Ascending aorta (tissue), 2 donors: ENCODE data around the gene MRAP. TPM values are rescaled to one million over a fixed set of nuclear protein-coding genes. Genes with fewer than 3 reads are reported as not detected.

Experiments used
- DNase-seq, 2 donors: peaks; one replicate each; pipeline ENCODE4 v3.0.0-alpha.2; 2019; ENCODE audit warnings: low spot score in 2 of 2
- H3K27ac ChIP-seq, 2 donors: fragments of 200-600 bp; sonication (generic); one replicate each; pipeline ENCODE4 v1.5.1; 2016 to 2017; ENCODE audit warnings: mild to moderate bottlenecking in 1 of 2
- H3K27me3 ChIP-seq: fragments of 200-600 bp; sonication (generic); one replicate; pipeline ENCODE4 v1.5.1; 2017
- H3K36me3 ChIP-seq, 2 donors: fragments of 200-600 bp; sonication (generic); one replicate each; pipeline ENCODE4 v1.5.1; 2016
- H3K4me1 ChIP-seq, 2 donors: fragments of 200-600 bp; sonication (generic); one replicate each; pipeline ENCODE4 v1.5.1; 2016 to 2017; ENCODE audit warnings: mild to moderate bottlenecking in 1 of 2
- H3K4me3 ChIP-seq, 2 donors: fragments of 200-600 bp; sonication (generic); one replicate each; pipeline ENCODE4 v1.5.1; 2016 to 2017; ENCODE audit warnings: mild to moderate bottlenecking in 1 of 2
- H3K9me3 ChIP-seq, 2 donors: fragments of 200-600 bp; sonication (generic); one replicate each; pipeline ENCODE4 v1.5.1; 2016
- intact Hi-C: fragments of 100-400 bp; cut with DNase I; formaldehyde crosslinking; loops from one replicate; pipeline ENCODE4 v1.15.1; 2023
- total RNA-seq: library from RNA; depleted of rRNA; stranded (reverse); fragments of >200 nt; gene quantifications from one replicate; pipeline ENCODE4 v1.1.0, GENCODE V29; 2016
- TF ChIP-seq, protein P1 (sequence below), 3 experiments: fragments of 200-600 bp in 2 of 3; fragments of 450-650 bp in 1 of 3; sonication (generic) in 2 of 3; IDR thresholded peaks; one replicate each; pipeline ENCODE4 v1.5.1; 2016 to 2019; ENCODE audit warnings: antibody characterized with exemption in 3 of 3, mild to moderate bottlenecking in 1 of 3, moderate library complexity in 1 of 3

The MRAP gene
- total RNA-seq, 1 donor from 2014 or later, result not detected

DNA sequence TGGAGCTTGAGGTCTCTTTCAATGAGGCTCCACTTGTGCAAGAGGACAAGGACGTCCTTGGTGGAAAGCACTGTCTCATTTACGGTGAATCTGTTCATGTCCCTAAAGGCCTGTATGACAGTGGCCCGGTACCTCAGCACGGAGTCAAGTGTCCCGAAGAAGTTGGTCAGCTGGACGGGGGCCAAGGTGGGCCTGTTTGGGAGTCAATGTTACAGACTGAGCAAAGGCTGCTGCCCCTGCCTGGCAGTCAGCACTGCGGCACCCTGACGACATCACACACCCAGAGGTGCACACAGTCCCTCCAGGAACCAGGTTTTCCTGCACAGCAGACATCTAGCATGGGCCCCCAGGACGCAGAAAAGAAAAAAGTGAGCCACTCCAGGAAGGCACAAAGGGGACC, 19.1 kb downstream of the MRAP start:
- intact Hi-C loops, result no loop called here
- DNase-seq, result no peak
- Histone ChIP-seq H3K27me3 (no peaks in the 10 kb centered on the region), H3K4me1 (no peaks in the 10 kb centered on the region), H3K36me3 (peaks cover 86 to 98% of the 10 kb centered on the region in 2 donors), H3K27ac (no peak overlapping the region), H3K4me3 (no peak overlapping the region), H3K9me3 (no peaks in the 10 kb centered on the region)
- TF ChIP-seq, protein P1, sequence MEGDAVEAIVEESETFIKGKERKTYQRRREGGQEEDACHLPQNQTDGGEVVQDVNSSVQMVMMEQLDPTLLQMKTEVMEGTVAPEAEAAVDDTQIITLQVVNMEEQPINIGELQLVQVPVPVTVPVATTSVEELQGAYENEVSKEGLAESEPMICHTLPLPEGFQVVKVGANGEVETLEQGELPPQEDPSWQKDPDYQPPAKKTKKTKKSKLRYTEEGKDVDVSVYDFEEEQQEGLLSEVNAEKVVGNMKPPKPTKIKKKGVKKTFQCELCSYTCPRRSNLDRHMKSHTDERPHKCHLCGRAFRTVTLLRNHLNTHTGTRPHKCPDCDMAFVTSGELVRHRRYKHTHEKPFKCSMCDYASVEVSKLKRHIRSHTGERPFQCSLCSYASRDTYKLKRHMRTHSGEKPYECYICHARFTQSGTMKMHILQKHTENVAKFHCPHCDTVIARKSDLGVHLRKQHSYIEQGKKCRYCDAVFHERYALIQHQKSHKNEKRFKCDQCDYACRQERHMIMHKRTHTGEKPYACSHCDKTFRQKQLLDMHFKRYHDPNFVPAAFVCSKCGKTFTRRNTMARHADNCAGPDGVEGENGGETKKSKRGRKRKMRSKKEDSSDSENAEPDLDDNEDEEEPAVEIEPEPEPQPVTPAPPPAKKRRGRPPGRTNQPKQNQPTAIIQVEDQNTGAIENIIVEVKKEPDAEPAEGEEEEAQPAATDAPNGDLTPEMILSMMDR (IDR thresholded peaks at IDR 0.05), result no peak

DNA sequence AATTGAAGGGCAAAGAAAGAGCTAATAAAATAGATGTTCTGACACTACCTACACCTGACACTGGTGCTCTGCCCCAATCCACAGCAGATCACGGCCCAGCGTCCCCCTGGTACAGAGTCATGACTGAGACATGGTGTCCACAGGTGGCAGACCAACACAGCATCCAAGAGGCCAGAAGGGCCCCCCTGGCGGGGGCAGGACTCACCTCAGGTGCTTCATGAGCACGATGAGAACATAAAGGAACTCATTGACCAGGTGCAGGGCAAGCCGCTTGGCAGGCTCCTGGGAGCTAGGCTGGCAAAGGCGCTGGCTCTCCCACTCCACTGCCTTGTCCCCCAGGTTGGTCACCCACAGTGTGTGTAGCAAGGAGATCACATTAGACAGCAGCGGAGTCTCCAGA, 20.4 kb downstream of the MRAP start:
- TF ChIP-seq, protein P1 (IDR thresholded peaks at IDR 0.05), result no peak
- Histone ChIP-seq H3K27me3 (no peaks in the 10 kb centered on the region), H3K36me3 (peaks cover 95 to 99% of the 10 kb centered on the region in 2 donors), H3K9me3 (no peaks in the 10 kb centered on the region), H3K4me1 (no peaks in the 10 kb centered on the region), H3K27ac (no peak overlapping the region), H3K4me3 (no peak overlapping the region)
- DNase-seq, result no peak
- intact Hi-C loops, result no loop called here

DNA sequence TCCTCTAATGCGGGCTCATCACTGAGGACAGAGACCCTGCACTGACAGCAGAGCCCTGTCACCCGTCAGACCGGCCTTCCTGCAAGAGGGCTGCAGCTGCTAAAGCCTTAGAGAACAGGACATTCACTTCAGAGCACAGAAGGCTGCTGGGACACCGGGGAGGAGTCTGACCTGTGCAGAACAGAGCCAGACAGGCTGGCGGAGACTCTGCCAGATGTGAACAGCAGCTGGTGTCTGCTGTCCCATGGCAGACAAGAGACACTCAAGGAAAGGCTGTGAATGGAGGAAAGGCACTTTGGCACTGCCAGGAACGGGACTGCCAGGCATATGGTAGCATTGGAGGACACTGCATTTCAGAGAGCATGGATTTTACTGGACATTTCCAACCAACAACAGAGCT, 21.4 kb downstream of the MRAP start:
- no peak for DNase-seq
- intact Hi-C loops, result no loop called here
- no peak overlapping the region for H3K4me3 ChIP-seq
- H3K4me1 ChIP-seq, result no peaks in the 10 kb centered on the region
- H3K27ac ChIP-seq, result no peak overlapping the region
- no peaks in the 10 kb centered on the region for H3K27me3 ChIP-seq
- TF ChIP-seq, protein P1 (IDR thresholded peaks at IDR 0.05), result no peak
- peaks cover 95 to 99% of the 10 kb centered on the region in 2 donors for H3K36me3 ChIP-seq
- H3K9me3 ChIP-seq, result no peaks in the 10 kb centered on the region

DNA sequence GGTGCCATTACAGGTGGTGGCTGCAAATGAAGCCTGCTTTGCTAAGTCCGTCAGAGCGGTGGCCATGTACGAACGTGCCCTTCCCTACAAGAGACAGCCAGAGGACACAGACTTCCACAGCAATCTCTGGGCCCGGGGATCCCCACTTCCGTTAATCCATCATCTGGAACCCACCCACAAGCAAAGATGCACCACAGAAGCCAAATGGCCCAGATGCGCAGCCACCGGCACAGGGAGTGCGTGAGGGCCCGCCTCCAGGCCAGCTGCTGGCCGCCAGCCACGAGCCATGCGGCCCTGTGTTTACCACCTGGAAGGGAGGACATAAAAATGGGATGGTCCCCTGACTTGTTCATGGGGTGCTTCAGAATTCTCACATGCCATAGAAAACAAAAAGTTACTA, 22.1 kb downstream of the MRAP start:
- TF ChIP-seq, protein P1 (IDR thresholded peaks at IDR 0.05), result no peak
- intact Hi-C loops, result no loop called here
- Histone ChIP-seq H3K27me3 (no peaks in the 10 kb centered on the region), H3K4me3 (no peak overlapping the region), H3K27ac (no peak overlapping the region), H3K4me1 (no peaks in the 10 kb centered on the region), H3K36me3 (peaks cover 98 to 100% of the 10 kb centered on the region in 2 donors), H3K9me3 (no peaks in the 10 kb centered on the region)
- peak in 1 of 2 donors; percentile 40 for DNase-seq

DNA sequence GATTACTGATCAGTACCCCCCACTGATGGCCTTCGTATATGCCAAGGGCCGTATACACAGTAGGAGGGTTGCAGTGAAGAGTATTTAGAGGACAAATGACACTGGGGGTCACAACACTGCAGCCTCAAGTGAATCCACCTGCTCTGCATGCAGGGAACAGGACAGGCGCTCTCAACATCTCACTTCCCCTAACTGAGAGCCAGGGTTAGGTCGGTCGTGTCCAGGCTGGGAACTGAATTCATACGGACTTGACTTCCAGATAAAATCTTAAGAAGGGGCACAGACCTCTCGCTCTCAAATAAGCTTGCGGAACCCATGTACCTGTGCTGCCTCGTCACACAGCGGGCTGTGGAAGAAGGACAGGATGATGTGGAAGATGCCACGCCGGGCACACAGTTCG, 22.8 kb downstream of the MRAP start:
- peak in 1 of 2 donors; percentile 54 for DNase-seq
- H3K4me1 ChIP-seq, result no peaks in the 10 kb centered on the region
- no peaks in the 10 kb centered on the region for H3K9me3 ChIP-seq
- H3K4me3 ChIP-seq, result no peak overlapping the region
- no peaks in the 10 kb centered on the region for H3K27me3 ChIP-seq
- no peak overlapping the region for H3K27ac ChIP-seq
- H3K36me3 ChIP-seq, result peaks cover 93 to 100% of the 10 kb centered on the region in 2 donors
- TF ChIP-seq, protein P1 (IDR thresholded peaks at IDR 0.05), result no peak
- intact Hi-C loops, result no loop called here

DNA sequence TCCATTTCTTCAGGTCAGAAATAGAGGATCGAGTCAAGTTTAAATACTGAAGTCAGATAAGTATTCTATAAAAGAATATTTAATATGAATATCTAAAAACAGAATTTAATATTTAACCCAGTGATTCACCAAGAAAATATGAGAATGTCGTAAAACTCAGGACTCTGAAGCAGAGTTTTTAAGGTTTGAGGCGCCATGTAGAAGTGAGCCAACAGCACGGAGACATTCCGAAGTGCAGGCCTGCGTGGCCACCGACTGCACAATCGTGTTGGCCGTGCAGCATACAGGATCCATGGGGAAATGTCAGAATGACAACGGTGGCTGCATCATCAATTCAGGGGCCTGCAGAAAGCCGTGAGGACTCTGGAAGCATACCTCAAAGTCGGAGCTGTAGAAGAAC, 23.4 kb downstream of the MRAP start:
- Histone ChIP-seq H3K36me3 (peaks cover 87 to 97% of the 10 kb centered on the region in 2 donors), H3K27ac (no peak overlapping the region), H3K4me1 (no peaks in the 10 kb centered on the region), H3K9me3 (no peaks in the 10 kb centered on the region), H3K4me3 (no peak overlapping the region), H3K27me3 (no peaks in the 10 kb centered on the region)
- TF ChIP-seq, protein P1 (IDR thresholded peaks at IDR 0.05), result no peak
- intact Hi-C loops, result no loop called here
- DNase-seq, result no peak
